Activated B cell treated with CpG ODN at 0.5 μM for 24 hours (primary cell): ENCODE data around the gene GLYR1. TPM values are rescaled to one million over a fixed set of nuclear protein-coding genes. Genes with fewer than 3 reads are reported as not detected.

Experiments used
- ATAC-seq: fragments of 200-7000 bp; cut with Tn5 transposase; one replicate; pipeline ENCODE4 v1.10.0; 2021; ENCODE audit warnings: low read depth, mild to moderate bottlenecking, moderate library complexity
- CTCF ChIA-PET: fragments of 350-600 bp; sonication (Branson Sonifier 250); formaldehyde crosslinking; loops from one replicate; lab custom pipeline; 2021; ENCODE audit warnings: antibody characterized with exemption; lab: Charles Lee
- POLR2A ChIA-PET: fragments of 350-600 bp; sonication (Branson Sonifier 250); formaldehyde crosslinking; loops from one replicate; lab custom pipeline; 2021; ENCODE audit warnings: antibody characterized with exemption; lab: Charles Lee
- DNase-seq: peaks from one replicate; pipeline ENCODE4 v3.0.0; 2022
- H3K27ac Mint-ChIP-seq: one replicate; pipeline ENCODE4 v1.8.0; 2020; ENCODE audit warnings: mixed read lengths
- H3K27me3 Mint-ChIP-seq: one replicate; pipeline ENCODE4 v1.8.0; 2021; ENCODE audit warnings: mixed read lengths
- H3K36me3 Mint-ChIP-seq: one replicate; pipeline ENCODE4 v1.8.0; 2021; ENCODE audit warnings: low read depth, mixed read lengths
- H3K4me1 Mint-ChIP-seq: one replicate; pipeline ENCODE4 v1.8.0; 2021; ENCODE audit warnings: mixed read lengths
- H3K4me3 Mint-ChIP-seq: one replicate; pipeline ENCODE4 v1.8.0; 2020; ENCODE audit warnings: mild to moderate bottlenecking, mixed read lengths
- H3K9me3 Mint-ChIP-seq: one replicate; pipeline ENCODE4 v1.8.0; 2020; ENCODE audit warnings: mixed read lengths
- CTCF ChIP-seq: fragments of 200-600 bp; IDR thresholded peaks from one replicate; pipeline ENCODE4 v1.8.0; 2022; ENCODE audit warnings: antibody characterized with exemption, mild to moderate bottlenecking
- intact Hi-C: fragments of 100-400 bp; cut with micrococcal nuclease; formaldehyde crosslinking; loops from one replicate; pipeline ENCODE4 v1.15.1; 2024
- total RNA-seq: library from RNA; stranded (reverse); gene quantifications from 2 replicates; pipeline ENCODE4 v1.2.3, GENCODE V29; 2022

Gene GLYR1
- total RNA-seq, 1 donor from 2014 or later = 156 TPM

DNA sequence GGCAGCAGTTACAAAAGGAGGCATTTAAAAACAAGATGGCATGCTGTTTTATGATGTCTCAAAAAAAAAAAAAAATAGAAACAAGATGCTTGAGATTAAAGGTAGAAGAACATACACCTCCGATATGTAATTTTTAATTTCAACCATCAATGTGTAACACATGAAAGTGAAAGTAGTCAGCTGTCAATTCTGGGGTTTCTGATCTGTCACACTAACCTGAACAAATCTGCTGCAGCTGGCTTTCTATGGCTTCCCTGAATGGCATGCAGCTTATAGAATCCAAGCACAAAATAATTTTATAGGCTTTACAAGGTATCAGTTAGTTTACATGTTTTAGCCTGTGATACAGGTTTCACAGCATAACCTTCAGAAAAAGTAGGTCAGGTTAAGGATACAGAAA lies 13.5 kb downstream of the GLYR1 start:
- no peak overlapping the region for H3K27ac Mint-ChIP-seq
- TF ChIP-seq CTCF = no peak
- peaks cover 77% of the 10 kb centered on the region for H3K36me3 Mint-ChIP-seq
- no peaks in the 10 kb centered on the region for H3K9me3 Mint-ChIP-seq
- CTCF ChIA-PET = no interaction called here
- intact Hi-C loops = no loop called here
- peaks cover 18% of the 10 kb centered on the region for H3K4me1 Mint-ChIP-seq
- H3K27me3 Mint-ChIP-seq = no peaks in the 10 kb centered on the region
- ATAC-seq (peak; percentile 25), DNase-seq (no peak)
- POLR2A ChIA-PET = interaction anchor here (0.9 to 2.1 kb wide), 2 partner anchors 12 to 14 kb away, joined by 4 to 14 read pairs; partner anchors contain the start of genes GLYR1 and UBN1
- H3K4me3 Mint-ChIP-seq = no peak overlapping the region

DNA sequence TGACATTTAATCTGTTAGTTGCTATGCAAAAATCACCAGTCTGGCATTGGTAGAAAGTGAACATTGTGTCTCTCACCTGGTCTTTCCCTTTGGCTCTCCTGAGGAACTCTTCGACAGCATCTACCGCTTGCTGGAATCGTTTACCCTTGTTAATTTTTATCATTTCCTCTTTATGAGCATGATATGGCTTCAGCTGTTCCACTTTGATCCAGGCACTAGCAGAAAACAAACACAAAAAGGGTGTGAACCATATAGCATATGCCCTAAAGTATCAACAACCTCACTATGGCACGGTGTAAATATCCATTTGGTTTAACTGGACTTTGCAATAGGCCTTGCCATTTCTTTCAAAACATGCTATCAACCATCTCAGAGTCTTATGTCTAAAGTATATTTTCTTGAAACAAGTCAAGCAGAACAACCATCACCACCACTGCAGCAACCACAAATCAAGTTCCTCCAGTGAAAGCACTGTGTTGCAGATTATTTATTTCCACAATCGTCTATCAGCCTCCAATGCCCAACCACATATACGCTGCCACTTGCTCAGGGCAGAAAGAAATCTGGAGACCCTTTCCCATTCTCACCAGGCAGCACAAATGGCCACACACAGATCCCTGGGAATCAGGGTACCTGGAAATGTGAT lies 14.3 kb downstream of the GLYR1 start:
- no peaks in the 10 kb centered on the region for H3K9me3 Mint-ChIP-seq
- H3K36me3 Mint-ChIP-seq = peaks cover 76% of the 10 kb centered on the region
- H3K27ac Mint-ChIP-seq = no peak overlapping the region
- intact Hi-C loops = no loop called here
- no peak for DNase-seq
- CTCF ChIA-PET = no interaction called here
- peaks cover 18% of the 10 kb centered on the region for H3K4me1 Mint-ChIP-seq
- ATAC-seq = no peak
- H3K27me3 Mint-ChIP-seq = no peaks in the 10 kb centered on the region
- TF ChIP-seq CTCF = no peak
- POLR2A ChIA-PET = interaction anchor here (0.9 to 2.1 kb wide), 2 partner anchors 11 to 14 kb away, joined by 4 to 14 read pairs; partner anchors contain the start of genes GLYR1 and UBN1
- no peak overlapping the region for H3K4me3 Mint-ChIP-seq

- ChIA-PET POLR2A (no interaction called here), CTCF (no interaction called here)
- Mint-ChIP-seq H3K4me3 (no peak overlapping the region), H3K27ac (no peak overlapping the region), H3K9me3 (no peaks in the 10 kb centered on the region), H3K36me3 (peaks cover 78% of the 10 kb centered on the region), H3K4me1 (peaks cover 18% of the 10 kb centered on the region), H3K27me3 (no peaks in the 10 kb centered on the region)
- intact Hi-C loops = no loop called here
- no peak for TF ChIP-seq CTCF
- ATAC-seq (no peak), DNase-seq (no peak)
Measured at GRCh38 chr16:4831616-4832015, 15.5 kb downstream of the GLYR1 start.

DNA sequence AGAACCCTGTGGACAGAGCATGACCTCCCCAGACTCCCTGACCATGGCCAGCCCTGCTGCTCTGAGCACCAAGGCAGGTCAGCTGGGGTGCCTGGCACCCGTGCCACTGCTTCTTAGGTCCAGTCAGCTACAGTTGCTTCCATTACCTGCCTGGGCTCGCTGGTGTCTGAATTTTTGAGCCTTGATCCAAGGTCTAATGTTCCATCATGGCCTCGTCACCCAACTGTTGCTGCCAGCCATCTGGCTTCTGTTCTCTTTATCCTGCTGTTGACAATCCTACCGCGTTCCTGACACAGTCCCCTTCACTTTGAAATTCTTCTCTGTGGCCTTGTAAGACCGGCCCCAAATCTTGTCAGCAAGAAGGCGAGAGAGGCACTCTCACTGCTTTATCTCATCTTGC lies 16.7 kb downstream of the GLYR1 start:
- ChIA-PET POLR2A (no interaction called here), CTCF (no interaction called here)
- no peak for ATAC-seq
- no peak overlapping the region for H3K27ac Mint-ChIP-seq
- H3K36me3 Mint-ChIP-seq = peaks cover 76% of the 10 kb centered on the region
- intact Hi-C loops = no loop called here
- DNase-seq = no peak
- no peaks in the 10 kb centered on the region for H3K9me3 Mint-ChIP-seq
- no peaks in the 10 kb centered on the region for H3K27me3 Mint-ChIP-seq
- H3K4me3 Mint-ChIP-seq = no peak overlapping the region
- no peak for TF ChIP-seq CTCF
- H3K4me1 Mint-ChIP-seq = peaks cover 18% of the 10 kb centered on the region

- Mint-ChIP-seq H3K36me3 (peaks cover 82% of the 10 kb centered on the region), H3K4me1 (peaks cover 15% of the 10 kb centered on the region), H3K27me3 (no peaks in the 10 kb centered on the region), H3K9me3 (no peaks in the 10 kb centered on the region), H3K4me3 (no peak overlapping the region), H3K27ac (no peak overlapping the region)
- ATAC-seq (no peak), DNase-seq (no peak)
- TF ChIP-seq CTCF = no peak
- ChIA-PET CTCF (no interaction called here), POLR2A (no interaction called here)
- intact Hi-C loops = no loop called here
Measured at GRCh38 chr16:4828567-4829321, 18.3 kb downstream of the GLYR1 start.
